ENCODE measurements around the gene TRIM67. TPM values are rescaled to one million over a fixed set of nuclear protein-coding genes. Genes with fewer than 3 reads are reported as not detected.

TRIM67 gene
- total and polyA plus RNA-seq, 9 of the 15 experiments (the other 6 are each of a cell fraction or from before 2014, with no cell fraction given), result 0.04 to 0.60 (median 0.31) TPM

GRCh38 chr1:231240883-231241735 is 79.3 kb downstream of the TRIM67 start, which contains the start of gene GNPAT (continued):
- peak in 1 of 3 experiments; percentile 12; a peak in 1 of 6 replicates for TF ChIP-seq ZBTB11 (CRISPR knock-in tag; IDR thresholded peaks at IDR 0.05)
- no peak for TF ChIP-seq SMAD3 (CRISPR knock-in tag; conservative IDR thresholded peaks at IDR 0.05)
- no peak for TF ChIP-seq ZNF395 (CRISPR knock-in tag; IDR thresholded peaks at IDR 0.05)
- peak; percentile 94 for TF ChIP-seq POU5F1 (IDR thresholded peaks at IDR 0.05; ENCODE audit: borderline replicate concordance, low read depth, low read length, partially characterized antibody)
- peak; percentile 100 for TF ChIP-seq ELF1 (tag; IDR thresholded peaks at IDR 0.05)
- TF ChIP-seq MCM7 (IDR thresholded peaks at IDR 0.05), result no peak
- peak; percentile 67; the same call in 1 of the 2 replicates for TF ChIP-seq TCF7 (IDR thresholded peaks at IDR 0.05; ENCODE audit: borderline replicate concordance)
- no peak for TF ChIP-seq RFX5 (IDR thresholded peaks at IDR 0.05; ENCODE audit: low read depth, low read length)
- no peak for TF ChIP-seq YBX1 (IDR thresholded peaks at IDR 0.05)
- peak; percentile 67; the same call in 1 of the 2 replicates for TF ChIP-seq HMGXB4 (CRISPR knock-in tag; IDR thresholded peaks at IDR 0.05)
- TF ChIP-seq FUS (optimal IDR thresholded peaks at IDR 0.05; ENCODE audit: low read depth, low read length), result no peak
- TF ChIP-seq ETV5 (CRISPR knock-in tag; IDR thresholded peaks at IDR 0.05; ENCODE audit: low read depth), result peak; percentile 33; the same call in 1 of the 2 replicates
- no peak for TF ChIP-seq RAD51 (IDR thresholded peaks at IDR 0.05; ENCODE audit: borderline replicate concordance, low read depth)
- no peak for TF ChIP-seq RBM22 (IDR thresholded peaks at IDR 0.05; ENCODE audit: low read depth, low read length, poor library complexity, severe bottlenecking)
- 0 out of 2 replicates have a peak, but pooled peaks have one; percentile 8 for TF ChIP-seq RFX7 (CRISPR knock-in tag; IDR thresholded peaks at IDR 0.05)
- TF ChIP-seq SPI1 (IDR thresholded peaks at IDR 0.05; ENCODE audit: borderline replicate concordance, low read depth, low read length), result peak; percentile 50
- no peak; the same call in 1 of the 2 replicates for TF ChIP-seq ZNF239 (CRISPR knock-in tag; IDR thresholded peaks at IDR 0.05)
- TF ChIP-seq ZNF644 (tag; IDR thresholded peaks at IDR 0.05; ENCODE audit: low read depth), result no peak
- no peak for TF ChIP-seq NR2F6 (CRISPR knock-in tag; IDR thresholded peaks at IDR 0.05)
- peak; percentile 63; the same call in 1 of the 2 replicates for TF ChIP-seq ESRRA (IDR thresholded peaks at IDR 0.05; ENCODE audit: borderline replicate concordance, low read depth)
- TF ChIP-seq ZBTB17 (CRISPR knock-in tag; IDR thresholded peaks at IDR 0.05), result peak; percentile 50; the same call in 1 of the 2 replicates

All from K562 (cell line).